T-helper 1 cell (primary cell): ENCODE measurements around the gene CENPC.
A peak's percentile ranks its signal among the peaks of the same experiment; 100 is the strongest.
"Not testable (repeated sequence)": the region's sequence is repeated elsewhere in the genome, so short reads cannot be mapped to it uniquely, and the experiment has no call there.

Experiments
- DNase-seq, 5 donors: peaks; one replicate each; pipeline ENCODE4 v3.0.0-alpha.2; 2012 to 2020

Gene CENPC

GRCh38 chr4:67550857-67551256, 5.6 kb upstream of the CENPC start:
- DNase-seq: no peak

DNA sequence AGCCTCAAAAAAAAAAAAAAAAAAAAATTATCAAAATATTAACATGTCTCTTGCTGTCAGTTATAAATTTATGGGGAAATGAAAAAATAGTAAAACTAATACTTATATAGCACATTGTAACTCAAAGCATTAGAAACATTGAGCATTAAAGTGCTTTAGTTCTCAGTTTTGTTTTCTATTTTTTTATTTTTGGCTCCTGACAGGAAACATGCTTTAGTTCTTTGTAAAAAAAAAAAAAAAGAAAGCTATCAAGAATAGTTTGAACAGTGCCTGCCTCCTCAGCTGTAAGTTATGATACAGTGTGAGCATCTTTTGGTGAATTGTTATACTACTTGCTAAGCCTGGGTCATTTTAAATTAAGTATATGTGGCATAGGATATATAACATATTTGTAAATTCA, 5.1 kb upstream of the CENPC start:
- no peak for DNase-seq

- DNase-seq: peak in 1 of 5 donors; percentile 47
Measured at GRCh38 chr4:67549123-67549522, 3.8 kb upstream of the CENPC start.

- DNase-seq: no peak
Measured at GRCh38 chr4:67546971-67547370, 1.7 kb upstream of the CENPC start.

DNA sequence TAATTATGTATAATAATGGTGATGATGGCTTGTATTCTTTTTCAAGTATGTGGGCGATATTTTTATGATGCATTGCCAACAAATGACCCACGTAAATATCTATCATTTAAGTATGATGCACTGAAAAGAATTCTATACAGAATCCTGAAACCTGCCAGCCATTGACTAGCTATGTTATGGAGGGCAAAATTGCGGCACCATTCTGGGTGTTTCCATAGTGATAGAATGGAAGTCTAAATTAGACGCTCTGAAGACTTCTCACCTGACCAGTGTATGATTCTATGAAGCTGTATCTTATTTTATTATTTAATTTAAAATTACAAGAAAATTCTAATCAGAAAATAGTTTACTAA, 677 bp upstream of the CENPC start:
- DNase-seq: no peak

GRCh38 chr4:67542076-67542475, 3.2 kb downstream of the CENPC start:
- no peak for DNase-seq

DNA sequence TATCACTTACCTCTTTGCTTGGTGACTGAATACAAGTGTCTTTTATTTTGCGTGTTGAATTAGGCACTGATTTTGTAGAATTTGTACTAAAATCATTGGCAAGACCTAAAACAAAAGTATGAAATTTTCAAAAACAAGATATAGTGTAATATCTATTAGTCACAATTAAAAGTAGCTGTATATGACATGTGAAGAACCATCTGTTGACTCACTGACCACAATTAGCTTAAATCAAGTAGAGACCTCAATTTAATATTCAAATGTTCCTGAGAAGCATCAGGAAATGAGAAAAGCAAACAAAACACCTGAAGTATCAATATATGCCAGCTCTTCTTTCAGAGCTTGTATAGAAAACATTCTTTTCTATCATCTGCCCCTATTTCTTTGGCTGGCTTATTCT, 5.5 kb downstream of the CENPC start:
- no peak for DNase-seq

- DNase-seq: no peak
Measured at GRCh38 chr4:67535280-67535840, 9.9 kb downstream of the CENPC start.

GRCh38 chr4:67533112-67533511, 12.2 kb downstream of the CENPC start:
- no peak for DNase-seq

- not testable (repeated sequence) for DNase-seq
Measured at GRCh38 chr4:67532397-67532796, 12.9 kb downstream of the CENPC start.

- no peak for DNase-seq
Measured at GRCh38 chr4:67531379-67531962, 13.8 kb downstream of the CENPC start.

DNA sequence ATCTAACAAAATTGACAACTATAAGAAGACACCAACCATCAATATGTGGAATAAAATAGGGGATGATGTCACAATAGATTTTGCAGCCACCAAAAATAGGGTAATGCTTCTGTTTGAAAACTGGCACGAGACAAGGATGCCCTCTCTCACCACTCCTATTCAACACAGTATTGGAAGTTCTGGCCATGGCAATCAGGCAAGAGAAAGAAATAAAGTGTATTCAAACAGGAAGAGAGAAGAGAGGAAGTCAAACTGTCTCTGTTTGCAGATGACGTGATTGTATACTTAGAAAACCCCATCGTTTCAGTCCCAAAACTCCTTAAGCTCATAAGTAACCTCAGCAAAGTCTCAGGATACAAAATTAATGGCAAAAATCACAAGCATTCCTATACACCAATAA, 21.2 kb downstream of the CENPC start:
- DNase-seq: not testable (repeated sequence)

- peak in 1 of 5 donors; percentile 83 for DNase-seq
Measured at GRCh38 chr4:67522851-67523671, 22.2 kb downstream of the CENPC start.

GRCh38 chr4:67522230-67522629, 23.1 kb downstream of the CENPC start:
- no peak for DNase-seq

DNA sequence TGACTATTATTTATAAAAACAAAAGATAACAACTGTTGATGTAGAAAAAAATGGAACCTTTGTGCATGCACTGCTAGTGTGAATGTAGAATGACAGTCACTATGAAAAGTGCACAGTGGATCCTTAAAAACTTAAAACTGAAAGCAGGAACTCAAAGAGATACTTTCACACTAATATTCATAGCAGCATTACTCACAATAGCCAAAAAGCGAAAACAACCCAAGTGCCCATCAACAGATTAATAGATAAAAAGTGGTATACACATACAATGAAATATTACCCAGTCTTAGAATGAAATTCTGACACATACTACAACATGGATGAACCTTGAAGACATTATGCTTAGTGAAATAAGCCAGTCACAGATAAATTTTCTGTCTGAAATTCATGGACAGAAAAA, 23.8 kb downstream of the CENPC start:
- peak in 1 of 5 donors; percentile 45 for DNase-seq

GRCh38 chr4:67520141-67520540, 25.2 kb downstream of the CENPC start:
- DNase-seq: no peak

- DNase-seq: no peak
Measured at GRCh38 chr4:67512501-67512900, 32.8 kb downstream of the CENPC start.

GRCh38 chr4:67500373-67500772, 44.9 kb downstream of the CENPC start:
- DNase-seq: no peak

DNA sequence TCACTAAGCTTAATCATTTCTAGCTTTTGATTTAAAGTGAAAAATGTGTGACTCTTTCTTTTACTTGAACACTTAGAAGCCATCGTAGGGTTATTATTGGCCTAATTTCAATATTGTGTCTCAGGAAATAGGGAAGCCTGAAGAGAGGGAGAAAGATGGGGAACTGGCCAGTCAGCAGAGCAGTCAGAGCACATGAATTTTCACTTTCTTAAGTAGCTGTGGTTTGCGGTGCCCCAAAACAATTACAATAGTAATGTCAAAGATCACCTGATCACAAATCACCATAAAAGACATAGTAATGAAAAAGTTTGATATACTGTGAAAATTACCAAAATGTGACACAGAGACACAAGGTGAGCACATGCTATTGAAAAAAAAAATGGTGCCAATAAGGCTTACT, 45.5 kb downstream of the CENPC start:
- no peak for DNase-seq

DNA sequence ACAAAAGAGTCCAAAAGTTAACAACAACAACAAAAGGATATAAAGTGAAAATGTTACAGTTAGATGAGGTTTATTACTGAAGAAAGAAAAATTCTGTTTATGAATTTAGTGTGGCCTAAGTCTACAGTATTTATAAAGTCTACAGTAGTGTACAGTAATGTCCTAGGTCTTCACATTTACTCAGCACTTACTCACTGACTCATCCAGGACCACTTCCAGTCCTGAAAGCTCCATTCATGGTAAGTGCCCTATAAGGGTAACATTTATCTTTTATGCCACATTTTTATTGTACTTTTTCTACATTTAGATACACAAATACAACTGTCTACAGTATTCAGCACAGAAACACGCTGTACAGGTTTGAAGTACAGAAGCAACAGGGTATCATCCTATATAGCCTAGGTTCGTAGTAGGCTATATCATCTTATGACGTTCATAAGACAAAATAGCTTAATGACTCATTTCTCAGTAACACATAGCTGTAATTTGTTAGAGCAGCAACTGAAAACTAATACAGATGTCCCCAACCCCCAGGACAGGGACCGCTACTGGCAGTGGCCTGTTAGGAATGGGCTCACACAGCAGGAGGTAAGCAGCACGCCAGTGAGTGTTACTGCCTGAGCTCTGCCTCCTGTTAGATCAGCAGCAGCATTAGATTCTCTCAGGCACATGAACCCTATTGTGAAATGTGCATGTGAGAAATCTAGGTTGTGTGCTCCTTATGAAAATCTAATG, 61.3 kb downstream of the CENPC start:
- peak in 1 of 5 donors; percentile 28 for DNase-seq

DNA sequence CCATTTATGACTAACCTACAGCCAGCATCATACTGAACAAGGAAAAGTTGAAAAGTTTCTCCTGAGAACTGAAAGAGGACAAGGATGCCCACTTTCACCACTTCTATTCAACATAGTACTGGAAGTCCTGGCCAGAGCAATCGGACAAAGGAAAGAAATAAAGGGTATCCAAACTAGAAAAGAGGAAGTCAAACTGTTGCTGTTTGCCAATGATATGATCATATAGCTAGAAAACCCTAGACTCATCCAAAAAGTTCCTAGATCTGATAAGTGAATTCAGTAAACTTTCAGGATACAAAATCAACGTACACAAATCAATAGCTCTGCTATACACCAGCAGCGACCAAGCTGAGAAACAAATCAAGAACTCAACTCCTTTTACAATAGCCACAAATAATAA, 64.5 kb downstream of the CENPC start:
- no peak for DNase-seq

- DNase-seq: peak in 1 of 5 donors; percentile 40
Measured at GRCh38 chr4:67475155-67475554, 70.1 kb downstream of the CENPC start.

DNA sequence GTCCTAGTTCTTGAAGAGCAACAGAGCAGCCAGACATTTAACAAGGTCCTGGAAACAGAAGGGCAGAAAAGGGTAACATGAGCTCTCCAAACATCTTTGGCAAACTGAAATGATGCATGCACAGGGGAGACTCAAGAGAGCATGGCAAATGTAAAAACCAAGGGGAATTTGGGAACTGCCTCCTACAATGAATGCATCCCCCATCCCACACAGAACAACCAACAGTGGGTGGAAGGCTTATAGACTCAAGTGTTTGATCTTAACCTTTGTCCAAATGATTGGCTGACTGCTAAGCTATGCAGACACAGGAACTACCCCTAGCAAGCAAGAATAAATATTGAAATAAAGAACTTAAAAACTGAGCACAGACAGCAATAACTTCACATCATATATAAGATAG, 74.4 kb downstream of the CENPC start:
- no peak for DNase-seq

GRCh38 chr4:67468830-67469229, 76.5 kb downstream of the CENPC start:
- DNase-seq: no peak
